ENCODE measurements around the gene KLHDC8B. TPM values are rescaled to one million over a fixed set of nuclear protein-coding genes. Genes with fewer than 3 reads are reported as not detected.
"Not testable (repeated sequence)": the region's sequence is repeated elsewhere in the genome, so short reads cannot be mapped to it uniquely, and the experiment has no call there.

Gene KLHDC8B
- total RNA-seq, 2 experiments from 2014 or later: 1.2 to 3.1 TPM

DNA sequence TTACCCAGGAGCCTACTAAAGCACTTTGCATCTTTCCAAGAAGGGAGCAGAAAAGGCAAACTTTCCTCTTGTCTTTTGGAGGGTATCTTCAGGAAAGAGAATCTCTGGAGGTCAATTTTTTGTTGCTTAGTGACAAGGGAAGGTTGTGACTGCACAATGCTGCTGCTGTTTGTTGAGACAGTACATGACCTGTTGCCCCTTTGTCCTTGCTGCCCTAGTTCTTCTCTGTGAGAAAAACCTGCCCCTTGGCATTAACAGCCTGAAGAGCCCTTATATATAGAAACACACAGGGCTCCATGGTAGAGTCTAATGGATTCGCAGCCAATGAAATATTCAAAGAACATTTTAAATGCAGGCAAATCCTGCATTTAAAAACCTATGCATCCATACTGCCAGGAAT lies 20.3 kb downstream of the KLHDC8B start:
- intact Hi-C loops (cut with DNase I, micrococcal nuclease): no loop called here
- Mint-ChIP-seq H3K27ac (no peak overlapping the region), H3K9me3 (ENCODE audit: low read depth) (no peaks in the 10 kb centered on the region)

DNA sequence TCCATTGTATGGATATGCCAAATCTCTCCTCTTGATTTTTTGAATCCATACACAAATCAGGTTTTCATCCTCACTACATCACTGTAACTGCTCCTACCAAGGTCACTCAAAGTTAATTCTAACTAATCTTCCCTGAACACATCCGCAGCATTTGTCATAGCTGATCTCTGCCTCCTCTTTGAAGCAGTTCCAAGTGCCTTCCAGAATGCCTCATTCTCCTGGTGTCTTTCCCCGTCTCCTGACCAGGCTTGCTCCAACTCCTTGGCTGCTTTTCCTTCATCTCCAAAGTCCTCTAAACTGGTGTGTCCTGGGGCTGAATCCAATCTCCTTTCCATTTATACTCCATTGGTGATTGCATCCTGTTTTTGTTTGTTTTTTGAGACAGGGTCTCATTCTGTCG lies 26.8 kb downstream of the KLHDC8B start:
- ATAC-seq: no peak
- Mint-ChIP-seq H3K36me3 (ENCODE audit: low read depth) (no peaks in the 10 kb centered on the region), H3K27ac (no peak overlapping the region), H3K4me1 (no peaks in the 10 kb centered on the region), H3K27me3 (peaks cover 17% of the 10 kb centered on the region), H3K9me3 (ENCODE audit: low read depth) (no peaks in the 10 kb centered on the region), H3K4me3 (no peak overlapping the region)
- no peak for DNase-seq
- POLR2A ChIA-PET: no interaction called here
- CTCF ChIA-PET: no interaction called here
- intact Hi-C loops (cut with DNase I, micrococcal nuclease): no loop called here

More for the DNA sequence above, 20.3 kb downstream of the KLHDC8B start:
- Mint-ChIP-seq H3K4me3 (no peak overlapping the region), H3K36me3 (ENCODE audit: low read depth) (no peaks in the 10 kb centered on the region), H3K27me3 (peaks cover 4% of the 10 kb centered on the region), H3K4me1 (no peaks in the 10 kb centered on the region)
- DNase-seq (no peak), ATAC-seq (no peak)
- CTCF ChIA-PET: interaction anchor here (0.5 kb wide), 1 partner anchor 45 kb away, joined by 4 read pairs; no protein-coding TSS in a partner anchor
- POLR2A ChIA-PET: no interaction called here

DNA sequence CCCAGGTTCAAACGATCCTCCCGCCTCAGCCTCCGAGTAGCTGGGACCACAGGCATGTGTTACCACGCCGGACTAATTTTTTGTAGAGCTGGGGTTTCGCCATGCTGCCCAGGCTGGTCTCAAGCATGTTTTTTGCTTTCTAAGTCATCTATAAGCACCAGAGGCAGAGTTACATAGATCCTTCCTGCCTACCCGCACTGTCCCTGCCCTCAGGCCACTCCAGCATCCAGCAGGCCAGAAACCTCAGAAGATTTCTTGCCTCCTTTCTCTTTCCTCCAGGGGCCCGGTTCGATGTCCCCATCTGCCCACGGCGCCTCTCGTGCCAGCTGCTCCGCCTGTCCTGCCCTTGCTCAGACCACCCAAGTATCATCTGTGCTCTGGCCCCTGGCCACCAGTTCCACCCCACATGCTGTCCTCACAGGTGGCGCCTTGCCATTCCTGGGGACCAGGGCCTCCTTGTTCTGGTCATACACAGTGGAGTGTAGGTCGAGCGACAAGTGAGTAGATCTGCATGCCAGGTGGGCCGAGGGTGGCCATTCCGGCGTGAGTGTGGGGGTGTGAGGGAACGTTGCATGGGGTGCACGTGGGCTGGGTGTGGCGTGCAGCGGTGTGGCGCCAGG lies 27.3 kb downstream of the KLHDC8B start:
- ChIA-PET CTCF (no interaction called here), POLR2A (no interaction called here)
- Mint-ChIP-seq H3K36me3 (ENCODE audit: low read depth) (no peaks in the 10 kb centered on the region), H3K4me1 (no peaks in the 10 kb centered on the region), H3K9me3 (ENCODE audit: low read depth) (no peaks in the 10 kb centered on the region), H3K4me3 (no peak overlapping the region), H3K27me3 (peaks cover 19% of the 10 kb centered on the region), H3K27ac (no peak overlapping the region)
- ATAC-seq: no peak
- DNase-seq: no peak
- intact Hi-C loops (cut with DNase I, micrococcal nuclease): no loop called here

DNA sequence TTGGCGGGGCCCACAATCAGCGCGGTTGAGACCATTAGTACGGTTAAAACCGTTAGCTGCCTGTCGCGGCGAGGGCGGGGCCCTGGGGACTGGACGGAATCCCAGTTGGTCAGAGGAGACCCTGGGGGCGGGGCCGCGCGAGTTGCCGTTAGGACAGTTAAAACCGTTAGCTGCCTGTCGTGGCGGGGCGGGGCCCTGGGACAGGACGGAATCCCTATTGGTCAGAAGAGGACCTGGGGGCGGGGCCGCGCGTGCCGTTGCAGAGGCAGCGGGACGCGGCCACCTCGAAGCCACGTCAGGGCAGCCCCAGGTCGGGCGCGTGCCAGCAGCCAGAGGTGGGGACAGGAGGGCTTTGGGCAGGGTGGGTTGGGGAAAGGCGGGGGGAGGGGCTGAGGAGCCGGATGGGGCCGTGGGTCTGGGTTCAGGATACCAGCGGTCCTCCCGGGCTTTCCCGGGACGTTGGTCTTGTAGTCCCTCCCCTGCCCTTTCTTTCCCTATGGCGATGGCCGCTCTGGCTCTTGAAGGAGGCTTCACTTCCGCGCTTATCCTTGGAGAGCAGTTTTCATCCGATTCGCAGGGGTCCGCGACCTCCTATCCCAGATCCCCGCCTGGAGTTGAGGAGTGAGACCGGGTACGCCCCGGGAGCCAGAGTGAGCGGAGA lies 28.0 kb downstream of the KLHDC8B start:
- H3K4me1 Mint-ChIP-seq: no peaks in the 10 kb centered on the region
- ChIA-PET CTCF (no interaction called here), POLR2A (interaction anchor here (0.6 kb wide), 1 partner anchor 239 kb away, joined by 7 read pairs; no protein-coding TSS in a partner anchor)
- ATAC-seq (peak; percentile 39), DNase-seq (peak; percentile 48)
- no peak overlapping the region for H3K4me3 Mint-ChIP-seq
- no peaks in the 10 kb centered on the region for H3K36me3 Mint-ChIP-seq (ENCODE audit: low read depth)
- H3K27me3 Mint-ChIP-seq: peaks cover 19% of the 10 kb centered on the region
- H3K27ac Mint-ChIP-seq: no peak overlapping the region
- no peaks in the 10 kb centered on the region for H3K9me3 Mint-ChIP-seq (ENCODE audit: low read depth)
- intact Hi-C loops (cut with DNase I, micrococcal nuclease): no loop called here

DNA sequence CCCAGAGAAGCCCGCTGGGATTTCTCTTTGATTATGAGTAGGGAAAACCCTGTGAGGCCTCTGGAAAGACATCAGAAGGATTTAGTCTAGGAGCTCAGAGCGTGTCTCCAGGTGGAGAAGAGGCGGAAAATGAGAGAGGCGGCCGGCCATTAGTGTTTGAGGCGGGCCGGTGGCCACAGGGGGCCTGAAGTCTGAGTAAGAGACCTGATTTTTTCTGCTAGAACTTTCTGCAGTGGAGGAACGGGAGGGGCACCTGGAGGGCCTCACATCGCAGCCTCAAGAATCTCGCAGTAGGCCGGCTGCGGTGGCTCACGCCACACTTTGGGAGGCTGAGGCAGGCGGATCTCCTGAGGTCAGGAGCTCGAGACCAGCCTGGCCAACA lies 28.5 kb downstream of the KLHDC8B start:
- CTCF ChIA-PET: no interaction called here
- Mint-ChIP-seq H3K27ac (no peak overlapping the region), H3K4me3 (no peak overlapping the region), H3K27me3 (peaks cover 21% of the 10 kb centered on the region), H3K9me3 (ENCODE audit: low read depth) (no peaks in the 10 kb centered on the region), H3K36me3 (ENCODE audit: low read depth) (no peaks in the 10 kb centered on the region), H3K4me1 (no peaks in the 10 kb centered on the region)
- intact Hi-C loops (cut with DNase I, micrococcal nuclease): no loop called here
- POLR2A ChIA-PET: interaction anchor here (0.6 kb wide), 1 partner anchor 238 kb away, joined by 7 read pairs; no protein-coding TSS in a partner anchor
- ATAC-seq (no peak), DNase-seq (no peak)

DNA sequence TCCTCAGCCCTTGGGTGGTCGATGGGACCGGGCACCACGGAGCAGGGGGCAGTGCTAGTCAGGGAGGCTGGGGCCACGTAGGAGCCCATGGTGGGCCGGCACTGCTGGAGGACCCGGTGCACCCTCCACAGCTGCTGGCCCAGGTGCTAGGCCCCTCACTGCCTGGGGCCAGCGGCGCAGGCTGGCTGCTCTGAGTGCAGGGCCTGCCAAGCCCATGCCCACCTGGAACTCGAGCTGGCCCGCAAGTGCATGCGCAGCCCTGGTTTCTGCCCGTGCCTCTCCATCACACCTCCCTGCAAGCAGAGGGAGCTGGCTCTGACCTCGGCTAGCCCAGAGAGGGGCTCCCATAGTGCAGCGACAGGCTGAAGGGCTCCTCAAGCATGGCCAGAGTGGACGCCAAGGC lies 42.1 kb downstream of the KLHDC8B start:
- Mint-ChIP-seq H3K4me3 (no peak overlapping the region), H3K27me3 (peaks cover 3% of the 10 kb centered on the region), H3K4me1 (no peaks in the 10 kb centered on the region), H3K27ac (no peak overlapping the region), H3K9me3 (ENCODE audit: low read depth) (no peaks in the 10 kb centered on the region), H3K36me3 (ENCODE audit: low read depth) (no peaks in the 10 kb centered on the region)
- DNase-seq: no peak
- ChIA-PET POLR2A (no interaction called here), CTCF (interaction anchor here (1.0 kb wide), 1 partner anchor 43 kb away, joined by 3 read pairs; the partner anchor contains the start of gene KLHDC8B)
- intact Hi-C loops (cut with DNase I, micrococcal nuclease): no loop called here
- no peak for ATAC-seq

DNA sequence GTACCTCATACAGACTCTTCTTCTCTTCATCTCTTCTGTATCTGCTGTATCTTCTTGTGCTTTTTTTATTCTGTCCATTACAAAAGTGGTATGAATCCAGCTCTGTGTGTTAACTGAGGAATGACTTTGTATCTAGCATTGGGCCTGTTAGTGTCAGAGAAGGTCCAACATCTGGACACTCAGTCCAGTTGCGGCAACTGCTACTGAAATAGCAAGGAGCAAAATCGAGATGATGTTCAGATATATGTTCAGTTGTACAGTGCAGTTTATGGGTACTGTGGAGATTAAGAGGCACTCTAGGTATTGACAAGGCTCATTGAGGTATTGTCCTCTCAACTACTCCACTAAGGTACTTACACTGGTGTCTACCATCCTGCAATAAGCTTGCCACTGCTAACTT lies 42.6 kb downstream of the KLHDC8B start:
- CTCF ChIA-PET: interaction anchor here (1.0 kb wide), 1 partner anchor 43 kb away, joined by 3 read pairs; the partner anchor contains the start of gene KLHDC8B
- no peak overlapping the region for H3K27ac Mint-ChIP-seq
- H3K27me3 Mint-ChIP-seq: peaks cover 3% of the 10 kb centered on the region
- ATAC-seq (no peak), DNase-seq (no peak)
- intact Hi-C loops (cut with DNase I, micrococcal nuclease): no loop called here
- no peak overlapping the region for H3K4me3 Mint-ChIP-seq
- H3K36me3 Mint-ChIP-seq (ENCODE audit: low read depth): no peaks in the 10 kb centered on the region
- POLR2A ChIA-PET: no interaction called here
- H3K9me3 Mint-ChIP-seq (ENCODE audit: low read depth): no peaks in the 10 kb centered on the region
- H3K4me1 Mint-ChIP-seq: no peaks in the 10 kb centered on the region

DNA sequence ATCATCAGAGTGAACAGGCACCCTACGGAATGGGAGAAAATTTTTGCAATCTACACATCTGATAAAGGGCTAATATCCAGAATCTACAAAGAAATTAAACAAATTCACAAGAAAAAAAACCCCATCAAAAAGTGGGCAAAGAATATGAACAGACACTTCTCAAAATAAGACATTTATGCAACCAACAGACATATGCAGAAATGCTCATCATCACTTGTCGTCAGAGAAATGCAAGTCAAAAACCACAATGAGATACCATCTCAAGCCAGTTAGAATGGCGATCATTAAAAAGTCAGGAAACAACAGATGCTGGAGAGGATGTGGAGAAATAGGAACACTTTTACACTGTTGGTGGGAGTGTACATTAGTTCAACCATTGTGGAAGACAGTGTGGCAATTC lies 45.3 kb downstream of the KLHDC8B start:
- H3K9me3 Mint-ChIP-seq (ENCODE audit: low read depth); DNase-seq; H3K36me3 Mint-ChIP-seq (ENCODE audit: low read depth); POLR2A ChIA-PET; ATAC-seq; intact Hi-C loops (cut with DNase I, micrococcal nuclease); H3K27ac Mint-ChIP-seq; H3K4me1 Mint-ChIP-seq; H3K27me3 Mint-ChIP-seq; H3K4me3 Mint-ChIP-seq; CTCF ChIA-PET: not testable (repeated sequence)

DNA sequence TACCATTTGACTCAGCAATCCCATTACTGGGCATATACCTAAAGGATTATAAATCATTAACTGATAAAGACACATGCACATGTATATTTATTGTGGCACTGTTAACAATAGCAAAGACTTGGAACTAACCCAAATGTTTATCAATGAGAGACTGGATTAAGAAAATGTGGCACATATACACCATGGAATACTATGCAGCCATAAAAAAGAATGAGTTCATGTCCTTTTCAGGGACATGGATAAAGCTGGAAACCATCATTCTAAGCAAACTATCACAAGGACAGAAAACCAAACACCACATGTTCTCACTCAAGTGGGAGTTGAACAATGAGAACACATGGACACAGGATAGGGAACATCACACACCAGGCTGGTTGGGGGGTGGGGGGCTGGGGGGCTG lies 45.7 kb downstream of the KLHDC8B start:
- H3K4me3 Mint-ChIP-seq; CTCF ChIA-PET; H3K36me3 Mint-ChIP-seq (ENCODE audit: low read depth); ATAC-seq; H3K9me3 Mint-ChIP-seq (ENCODE audit: low read depth); H3K27me3 Mint-ChIP-seq; H3K27ac Mint-ChIP-seq; DNase-seq; intact Hi-C loops (cut with DNase I, micrococcal nuclease); POLR2A ChIA-PET; H3K4me1 Mint-ChIP-seq: not testable (repeated sequence)

DNA sequence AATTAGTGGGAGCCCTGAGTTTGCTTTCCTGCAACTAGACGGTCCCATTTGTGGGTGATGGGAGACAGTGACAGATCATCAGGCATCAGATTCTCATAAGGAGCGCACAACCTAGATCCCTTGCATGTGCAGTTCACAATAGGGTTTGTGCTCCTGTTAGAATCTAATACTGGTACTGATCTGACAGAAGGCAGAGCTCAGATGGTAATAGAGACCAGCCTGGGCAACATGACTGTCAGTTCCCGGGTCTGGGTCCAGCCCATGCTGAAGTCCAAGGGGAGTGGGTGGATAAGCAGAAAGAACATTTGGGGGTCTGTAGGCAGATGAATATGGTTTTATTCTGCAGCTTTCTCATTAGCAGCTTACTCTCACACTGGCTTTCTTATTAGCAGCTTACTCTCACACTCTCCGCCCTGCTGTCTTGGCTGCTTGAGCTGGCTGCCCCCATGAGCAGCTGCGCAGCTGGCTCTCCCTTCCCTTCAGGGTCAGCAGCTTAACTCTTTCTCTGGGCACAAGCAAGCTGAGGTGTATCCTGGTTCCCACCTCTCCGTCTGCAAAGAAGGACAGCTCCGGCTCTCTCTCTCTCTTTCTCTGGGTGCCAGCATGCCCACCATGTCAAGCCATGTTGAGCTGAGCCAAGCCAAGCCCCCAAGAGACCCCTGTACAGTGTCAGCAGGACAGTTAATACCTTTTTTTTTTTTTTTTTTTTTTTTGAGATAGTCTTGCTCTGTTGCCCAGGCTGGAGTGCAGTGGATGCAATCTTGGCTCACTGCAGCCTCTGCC lies 46.5 kb downstream of the KLHDC8B start:
- Mint-ChIP-seq H3K27me3 (peaks cover 3% of the 10 kb centered on the region), H3K27ac (no peak overlapping the region), H3K36me3 (ENCODE audit: low read depth) (no peaks in the 10 kb centered on the region), H3K4me3 (no peak overlapping the region), H3K4me1 (no peaks in the 10 kb centered on the region), H3K9me3 (ENCODE audit: low read depth) (no peaks in the 10 kb centered on the region)
- ChIA-PET POLR2A (no interaction called here), CTCF (interaction anchor here (0.6 kb wide), 2 partner anchors 30 to 60 kb away, joined by 3 read pairs; no protein-coding TSS in a partner anchor)
- DNase-seq (no peak), ATAC-seq (no peak)
- intact Hi-C loops (cut with DNase I, micrococcal nuclease): no loop called here

DNA sequence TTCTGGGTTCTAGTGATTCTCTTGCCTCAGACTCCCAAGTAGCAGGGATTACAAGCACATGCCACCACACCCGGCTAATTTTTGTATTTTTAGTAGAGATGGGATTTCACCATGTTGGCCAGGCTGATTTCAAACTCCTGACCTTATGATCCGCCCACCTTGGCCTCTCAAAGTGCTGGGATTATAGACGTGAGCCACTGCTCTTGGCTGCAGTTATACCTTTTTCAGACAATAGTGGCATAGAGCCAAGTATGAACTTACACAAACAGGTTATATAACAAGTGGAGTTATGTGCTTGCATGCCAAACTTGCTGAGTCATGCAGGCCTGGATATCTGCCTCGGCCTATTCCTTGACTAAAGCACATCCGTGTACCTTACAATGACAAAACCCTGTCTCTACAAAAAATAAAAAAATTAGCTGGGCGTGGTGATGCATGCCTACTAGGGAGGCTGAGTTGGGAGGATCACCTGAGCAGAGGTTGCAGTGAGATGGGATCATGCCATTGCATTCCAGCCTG lies 47.1 kb downstream of the KLHDC8B start:
- H3K9me3 Mint-ChIP-seq (ENCODE audit: low read depth); intact Hi-C loops (cut with DNase I, micrococcal nuclease); ATAC-seq; POLR2A ChIA-PET; H3K27me3 Mint-ChIP-seq; H3K36me3 Mint-ChIP-seq (ENCODE audit: low read depth); DNase-seq; H3K27ac Mint-ChIP-seq; H3K4me1 Mint-ChIP-seq; H3K4me3 Mint-ChIP-seq: not testable (repeated sequence)
- CTCF ChIA-PET: interaction anchor here (0.6 kb wide), 1 partner anchor 31 kb away, joined by 3 read pairs; no protein-coding TSS in a partner anchor
